DMS 273 treated with DMSO at 0.1 percent for 48 hours (cell line): Measurements from ENCODE around the gene TSTD1.
A peak's percentile ranks its signal among the peaks of the same experiment; 100 is the strongest.
"Not testable (repeated sequence)": the region's sequence is repeated elsewhere in the genome, so short reads cannot be mapped to it uniquely, and the experiment has no call there.

Experiments
- DNase-seq: peaks from one replicate; lab custom pipeline; 2025; lab: John Stamatoyannopoulos, UW

The TSTD1 gene

DNA sequence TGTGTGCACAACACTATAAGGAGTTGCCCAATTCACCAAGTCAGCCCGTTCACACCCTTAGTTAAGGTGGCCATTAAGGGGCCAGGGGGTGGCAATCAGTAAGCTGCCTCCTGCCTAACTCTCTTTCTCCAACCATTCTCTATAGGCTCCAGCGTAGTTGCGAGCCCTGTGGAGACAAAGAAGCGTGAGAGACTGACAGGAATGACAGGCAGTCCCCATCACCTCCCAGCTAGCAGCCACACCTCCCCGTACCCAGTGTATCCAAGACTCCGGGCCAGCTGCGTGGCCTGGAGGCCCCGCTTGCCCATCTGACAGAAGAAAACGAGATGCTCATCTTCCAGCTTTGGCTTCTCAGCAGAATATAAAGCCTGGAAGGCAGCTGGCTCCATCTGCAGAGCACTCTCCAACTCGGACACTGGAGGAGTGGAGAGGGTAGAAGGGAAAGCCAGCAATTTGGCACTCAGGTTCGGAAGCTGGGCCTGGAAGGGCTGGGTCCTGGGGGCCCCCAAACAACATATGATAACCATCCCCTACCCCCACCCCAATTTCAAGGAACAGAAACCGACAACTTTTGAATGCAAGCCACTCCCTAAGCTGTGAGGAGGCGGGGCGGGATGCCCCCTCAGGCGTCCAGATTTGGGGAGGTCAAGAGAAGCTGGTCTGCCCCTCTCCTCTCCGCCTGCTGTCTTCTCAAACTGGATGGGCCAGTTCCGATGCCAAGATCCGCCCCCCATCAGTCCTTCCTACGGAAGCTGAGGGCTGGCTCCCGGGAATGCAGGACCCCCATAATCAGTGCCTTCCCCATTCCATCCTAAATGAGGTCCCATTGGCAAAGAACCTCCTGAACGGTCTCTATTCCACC, 872 bp downstream of the TSTD1 start:
- DNase-seq, result no peak

DNA sequence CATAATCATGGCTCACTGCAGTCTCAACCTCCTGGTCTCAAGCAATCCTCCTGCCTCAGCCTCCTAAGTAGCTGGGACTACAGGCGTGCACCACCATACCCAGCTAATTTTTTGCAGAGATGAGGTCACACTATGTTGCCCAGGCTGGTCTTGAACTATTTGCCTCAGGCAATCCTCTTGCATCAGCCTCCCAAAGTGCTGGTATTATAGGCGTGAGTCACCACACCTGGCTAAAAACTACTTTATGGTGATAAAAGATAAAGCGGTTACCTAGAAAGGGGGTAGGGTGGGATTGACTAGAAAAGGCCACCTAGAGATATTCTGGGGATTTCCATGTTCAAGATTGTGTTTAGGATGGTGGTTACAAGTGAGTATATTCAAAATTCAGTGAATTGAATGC, 5.0 kb downstream of the TSTD1 start:
- DNase-seq, result no peak

DNA sequence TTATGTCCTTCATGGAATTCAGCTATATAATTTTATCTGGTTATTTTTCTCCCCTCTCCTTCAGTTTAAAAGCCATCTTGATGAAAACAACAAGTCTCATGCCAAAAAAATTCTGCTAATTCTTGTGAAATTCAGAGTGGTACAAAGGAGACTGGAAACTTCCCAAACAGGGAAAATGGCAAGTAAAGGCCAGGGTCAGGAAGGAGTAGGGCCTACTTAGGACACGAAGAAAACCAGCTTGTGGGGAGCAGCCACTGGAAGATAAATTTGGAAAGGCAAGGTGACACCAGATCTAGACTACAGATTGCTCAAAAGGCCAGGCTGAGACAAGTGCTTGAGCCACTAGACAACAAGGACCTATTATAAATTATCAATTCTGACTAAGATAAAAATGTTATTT, 6.4 kb downstream of the TSTD1 start:
- DNase-seq, result no peak

DNA sequence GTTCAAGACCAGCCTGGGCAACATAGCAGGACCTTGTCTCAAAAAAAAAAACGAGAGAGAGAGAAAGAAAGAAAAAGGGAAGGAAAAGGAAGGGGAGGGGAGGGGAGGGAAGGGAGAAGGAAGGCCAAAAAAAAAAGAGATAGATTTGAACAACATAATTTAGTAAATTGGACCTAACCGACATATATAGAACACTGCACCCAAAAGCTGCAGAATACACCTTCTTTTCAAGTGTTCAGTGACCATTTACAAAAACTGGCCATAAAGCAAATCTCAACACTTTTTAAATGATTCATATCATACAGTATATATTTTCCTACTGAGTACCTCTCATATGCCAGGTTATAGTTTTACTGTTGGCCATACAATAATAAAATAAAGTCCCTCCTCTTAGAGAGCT, 6.9 kb downstream of the TSTD1 start:
- no peak for DNase-seq

GRCh38 chr1:161029466-161029865, 9.3 kb downstream of the TSTD1 start:
- DNase-seq, result not testable (repeated sequence)

DNA sequence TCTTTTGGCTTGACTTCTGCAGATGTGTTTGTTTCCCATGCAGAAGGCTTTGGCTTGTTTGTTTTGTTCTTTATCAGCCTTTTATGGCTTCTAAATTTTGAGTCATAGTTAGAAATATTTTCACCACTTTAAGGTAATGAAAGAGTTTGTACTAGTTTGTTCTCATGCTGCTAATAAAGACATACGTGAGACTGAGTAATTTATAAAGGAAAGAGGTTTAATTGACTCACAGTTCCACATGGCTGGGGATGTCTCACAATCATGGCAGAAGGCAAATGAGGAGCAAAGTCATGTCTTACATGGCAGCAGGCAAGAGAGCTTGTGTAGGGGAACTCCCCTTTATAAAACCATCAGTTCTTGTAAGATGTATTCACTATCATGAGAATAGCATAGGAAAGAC, 11.8 kb downstream of the TSTD1 start:
- not testable (repeated sequence) for DNase-seq

DNA sequence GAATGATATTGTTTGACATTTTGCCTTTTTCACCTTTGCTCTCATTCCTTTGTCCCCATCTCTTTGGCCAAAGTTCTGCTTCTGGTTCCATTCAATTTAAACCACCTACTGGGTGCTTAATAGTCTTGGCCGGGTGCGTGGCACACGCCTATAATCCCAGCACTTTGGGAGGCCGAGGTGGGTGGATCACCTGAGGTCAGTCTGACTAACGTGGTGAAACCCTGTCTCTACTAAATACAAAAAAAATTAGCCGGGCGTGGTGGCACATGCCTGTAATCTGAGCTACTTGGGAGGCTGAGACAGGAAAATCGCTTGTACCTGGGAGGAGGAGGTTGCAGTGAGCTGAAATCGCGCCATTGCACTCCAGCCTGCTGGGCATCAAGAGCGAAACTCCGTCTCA, 16.3 kb downstream of the TSTD1 start:
- not testable (repeated sequence) for DNase-seq

DNA sequence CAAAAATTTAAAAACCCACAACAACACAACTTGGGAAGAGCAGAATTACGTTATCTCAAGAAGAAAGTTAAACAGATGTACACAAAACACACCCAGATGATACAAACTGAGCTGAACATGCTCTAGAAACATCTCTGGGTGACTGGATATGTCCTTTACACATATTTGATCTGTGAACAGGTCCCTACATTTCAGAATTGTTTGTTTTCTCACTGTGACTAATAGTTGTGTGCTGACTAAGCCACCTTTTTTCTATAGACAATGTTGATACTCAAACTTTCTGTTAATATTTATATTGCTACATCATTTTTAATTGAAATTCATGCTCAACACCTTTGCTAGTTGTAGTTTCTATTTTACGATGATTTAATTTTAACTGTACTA, 16.8 kb downstream of the TSTD1 start:
- no peak for DNase-seq

DNA sequence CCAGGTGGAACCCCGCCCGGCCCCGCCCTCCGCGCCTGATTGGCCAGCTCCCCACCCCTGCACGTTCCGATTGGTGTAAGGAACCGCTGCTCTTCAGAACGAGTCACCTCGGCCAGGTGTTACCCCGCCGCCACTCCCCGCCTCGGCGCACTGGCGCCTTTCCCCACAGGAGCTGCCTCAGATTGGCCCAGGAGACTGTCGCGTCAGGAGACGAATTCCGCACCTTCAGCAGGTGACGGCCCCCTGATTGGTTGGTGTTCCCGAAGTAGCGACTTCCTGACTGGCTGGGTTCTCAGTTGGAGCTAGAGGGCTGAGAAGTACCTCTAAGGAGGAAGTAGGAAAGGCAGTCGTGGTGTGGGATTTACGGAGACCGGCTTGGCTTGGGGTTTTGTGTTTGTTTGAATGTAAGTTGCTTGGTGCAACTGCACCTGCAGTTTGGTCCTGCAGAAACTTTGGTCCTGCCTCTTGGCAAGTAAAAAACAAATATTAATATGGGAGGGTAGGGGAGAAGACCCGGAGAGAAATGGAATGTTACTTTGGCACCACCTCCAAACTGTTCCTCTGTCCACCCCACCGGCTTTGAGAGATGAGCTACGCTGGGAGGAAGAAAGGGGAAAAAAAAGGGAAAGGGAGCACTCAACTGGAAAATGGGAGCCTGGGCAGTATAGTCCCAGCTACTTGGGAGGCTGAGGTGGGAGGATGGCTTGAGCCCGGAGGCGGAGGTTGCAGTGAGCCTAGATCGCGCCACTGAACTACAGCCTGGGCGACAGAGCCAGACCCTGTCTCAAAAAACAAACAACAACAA, 17.4 kb downstream of the TSTD1 start:
- peak; percentile 67 for DNase-seq

DNA sequence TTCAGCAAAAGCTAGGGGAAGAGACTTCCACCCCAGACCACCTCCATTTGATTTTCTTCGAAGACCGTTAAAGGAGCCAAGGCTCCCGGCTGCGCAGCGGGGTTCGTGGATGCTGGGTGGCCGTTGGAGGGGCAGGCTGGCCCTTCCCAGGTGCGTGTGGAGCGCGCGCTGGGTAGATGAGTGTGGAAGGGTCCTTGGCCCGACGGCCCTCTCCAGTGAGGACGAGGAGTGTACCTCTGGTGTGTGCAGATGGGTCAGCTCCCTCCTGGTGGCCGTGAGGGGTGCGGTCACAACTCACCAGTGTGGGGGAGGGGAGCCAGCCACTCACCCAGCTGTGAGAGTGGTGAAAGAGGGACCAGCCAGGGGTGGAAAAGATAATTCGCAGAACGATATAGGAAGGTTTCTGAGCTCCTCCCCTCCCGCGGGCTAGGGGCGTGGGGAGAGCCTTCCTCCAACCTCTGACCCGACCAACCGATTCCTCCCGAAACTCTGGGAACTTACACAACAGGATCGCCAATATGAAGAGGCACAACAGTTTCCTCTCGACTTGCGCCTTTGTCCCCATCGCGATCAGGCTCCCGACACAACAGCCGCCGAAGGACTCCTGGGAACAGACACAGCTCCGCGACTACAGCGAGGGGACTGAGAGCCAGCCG, 18.1 kb downstream of the TSTD1 start, which contains the start of gene F11R:
F11R (minus strand) TSS at position 644 of the 656 bp plus-strand sequence; CDS start at position 565, 79 bp downstream.
- DNase-seq, result no peak

DNA sequence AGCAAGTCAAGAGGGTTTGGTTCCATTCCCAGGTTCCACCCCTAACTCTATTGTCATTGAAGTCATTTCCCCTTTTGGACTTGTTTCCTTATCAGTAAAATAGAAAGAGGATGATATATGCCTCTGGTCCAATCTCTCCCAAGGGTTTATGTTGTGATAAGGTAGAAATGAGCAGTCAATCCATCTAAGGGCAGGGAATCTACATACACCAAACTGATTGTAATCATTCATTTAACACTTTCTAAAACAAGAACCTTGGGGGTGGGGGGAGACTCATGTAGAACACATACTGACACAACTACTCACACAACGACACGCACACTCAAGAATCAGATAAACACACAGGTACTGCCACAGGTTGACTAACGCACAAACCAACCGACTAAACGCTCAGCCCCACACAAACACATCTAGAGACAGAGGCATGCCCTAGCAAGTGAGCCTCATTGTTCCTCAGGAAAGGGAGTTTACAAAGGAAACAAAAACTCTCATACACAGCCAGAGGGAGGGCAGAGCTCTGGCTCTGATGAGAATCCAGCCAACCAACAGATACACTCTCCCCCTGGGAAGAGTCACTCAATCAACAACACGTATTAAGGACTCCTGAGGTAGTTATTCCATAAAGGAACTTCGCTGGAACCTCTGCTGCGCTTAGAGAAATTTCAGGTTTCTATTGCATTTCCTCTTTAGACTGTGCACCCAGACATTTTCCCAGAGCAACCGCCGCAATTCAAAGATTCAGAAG, 18.8 kb downstream of the TSTD1 start:
- DNase-seq, result no peak

GRCh38 chr1:161019111-161019660, 19.6 kb downstream of the TSTD1 start:
- DNase-seq, result not testable (repeated sequence)

- no peak for DNase-seq
Measured at GRCh38 chr1:161018631-161018930, 20.2 kb downstream of the TSTD1 start.

DNA sequence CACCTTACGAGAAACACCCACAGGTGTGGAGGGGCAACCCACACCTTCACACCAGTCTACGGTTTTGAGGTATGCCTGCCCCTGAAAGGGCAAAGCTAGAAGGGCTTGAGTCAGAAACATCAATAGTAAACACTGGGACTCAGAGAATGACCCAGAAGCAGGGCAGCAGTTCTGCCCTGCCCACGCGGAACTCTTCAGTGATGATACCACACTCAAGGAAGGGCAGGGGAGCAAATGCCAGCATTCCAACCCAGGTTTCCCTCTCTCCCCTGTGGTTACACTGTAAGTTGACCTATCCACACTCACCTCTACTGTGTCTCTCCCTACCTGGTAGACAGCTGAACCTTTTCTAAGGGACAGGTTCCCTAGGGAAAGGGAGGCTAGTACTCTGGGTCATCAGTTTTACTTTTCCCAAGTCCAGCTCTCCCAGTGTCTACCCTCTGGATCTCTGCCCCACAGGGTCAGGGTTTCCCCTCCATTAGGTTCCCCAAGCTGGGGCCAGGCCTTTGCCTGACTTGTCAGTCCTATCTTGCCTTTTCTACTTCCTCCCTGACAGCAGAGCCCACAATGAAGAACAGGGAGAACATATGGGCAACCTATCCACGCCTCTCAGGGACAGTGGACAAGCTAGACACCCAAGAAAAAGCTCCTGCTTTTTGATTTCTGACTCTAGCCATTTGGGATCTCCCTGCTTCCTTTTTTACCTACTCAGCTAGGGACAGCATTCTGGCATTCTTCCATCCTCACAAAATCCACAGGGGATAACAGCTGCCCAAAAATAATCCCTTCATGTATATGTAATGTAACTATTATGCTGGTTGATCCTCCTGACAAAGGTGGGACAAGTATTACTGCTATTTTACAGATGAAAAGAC, 20.8 kb downstream of the TSTD1 start:
- DNase-seq, result no peak

GRCh38 chr1:161017181-161017580, 21.6 kb downstream of the TSTD1 start:
- not testable (repeated sequence) for DNase-seq

DNA sequence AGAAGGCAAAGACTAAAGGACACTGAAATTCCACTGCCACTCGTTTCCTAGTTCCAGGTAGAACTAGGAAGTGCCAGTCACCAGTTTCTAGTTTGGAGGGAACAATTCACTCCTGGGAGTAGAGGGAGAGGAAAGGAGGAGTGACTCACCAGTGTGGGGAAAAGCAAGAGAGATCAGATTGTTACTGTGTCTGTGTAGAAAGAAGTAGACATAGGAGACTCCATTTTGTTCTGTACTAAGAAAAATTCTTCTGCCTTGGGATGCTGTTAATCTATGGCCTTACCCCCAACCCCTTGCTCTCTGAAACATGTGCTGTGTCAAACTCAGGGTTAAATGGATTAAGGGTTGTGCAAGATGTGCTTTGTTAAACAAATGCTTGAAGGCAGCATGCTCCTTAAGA, 22.1 kb downstream of the TSTD1 start:
- DNase-seq, result not testable (repeated sequence)

DNA sequence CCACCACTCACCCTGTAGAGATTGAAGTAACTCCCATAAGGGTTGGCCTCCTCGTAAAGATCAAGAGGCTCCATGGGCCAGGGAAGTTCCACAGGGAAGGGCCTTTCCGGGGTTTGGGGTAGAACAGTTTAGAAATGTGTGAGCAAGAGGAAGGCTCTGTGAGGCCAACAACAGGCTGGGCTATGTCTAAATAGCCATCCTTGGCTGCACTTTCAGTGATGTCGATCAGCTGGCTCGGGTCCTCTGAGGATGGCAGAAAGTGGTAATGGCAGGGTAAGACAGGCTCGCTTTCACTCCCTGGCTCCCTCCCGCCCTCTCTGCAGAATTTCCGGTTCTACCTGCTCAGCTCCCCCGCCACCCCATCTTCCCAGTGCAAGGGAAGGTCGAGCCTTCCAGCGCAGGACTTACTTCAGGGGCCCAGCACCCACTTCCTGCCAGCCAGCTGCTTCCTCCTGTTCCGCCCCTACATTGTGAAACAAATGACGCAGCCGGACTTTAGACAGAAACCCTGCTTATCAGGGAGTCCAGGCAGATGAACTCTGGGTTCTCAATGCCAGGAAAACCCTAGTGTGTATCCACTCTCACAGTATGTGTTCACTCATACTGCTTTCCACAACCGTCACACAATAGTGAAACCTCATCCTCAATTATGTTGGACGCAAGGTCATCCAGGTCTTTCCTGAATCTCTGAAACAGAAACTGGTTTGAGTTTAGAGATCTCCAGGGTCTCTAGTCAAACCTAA, 25.1 kb downstream of the TSTD1 start:
- DNase-seq, result no peak

GRCh38 chr1:161013131-161013487, 25.7 kb downstream of the TSTD1 start:
- no peak for DNase-seq

DNA sequence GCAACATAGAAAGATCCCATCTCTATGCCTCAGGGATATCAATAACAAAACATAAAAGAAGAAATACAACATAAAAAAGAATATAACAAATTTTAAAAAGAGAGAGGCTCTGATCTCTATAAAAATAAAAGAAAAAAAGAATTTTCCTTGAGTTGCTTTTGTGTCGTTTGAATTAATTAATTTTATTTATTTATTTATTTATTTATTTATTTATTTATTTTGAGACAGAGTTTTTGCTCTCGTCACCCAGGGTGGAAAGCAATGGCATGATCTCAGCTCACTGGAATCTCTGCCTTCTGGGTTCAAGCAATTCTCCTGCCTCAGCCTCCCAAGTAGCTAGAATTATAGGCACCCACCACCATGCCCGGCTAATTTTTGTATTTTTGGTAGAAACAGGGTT, 26.3 kb downstream of the TSTD1 start:
- DNase-seq, result no peak

DNA sequence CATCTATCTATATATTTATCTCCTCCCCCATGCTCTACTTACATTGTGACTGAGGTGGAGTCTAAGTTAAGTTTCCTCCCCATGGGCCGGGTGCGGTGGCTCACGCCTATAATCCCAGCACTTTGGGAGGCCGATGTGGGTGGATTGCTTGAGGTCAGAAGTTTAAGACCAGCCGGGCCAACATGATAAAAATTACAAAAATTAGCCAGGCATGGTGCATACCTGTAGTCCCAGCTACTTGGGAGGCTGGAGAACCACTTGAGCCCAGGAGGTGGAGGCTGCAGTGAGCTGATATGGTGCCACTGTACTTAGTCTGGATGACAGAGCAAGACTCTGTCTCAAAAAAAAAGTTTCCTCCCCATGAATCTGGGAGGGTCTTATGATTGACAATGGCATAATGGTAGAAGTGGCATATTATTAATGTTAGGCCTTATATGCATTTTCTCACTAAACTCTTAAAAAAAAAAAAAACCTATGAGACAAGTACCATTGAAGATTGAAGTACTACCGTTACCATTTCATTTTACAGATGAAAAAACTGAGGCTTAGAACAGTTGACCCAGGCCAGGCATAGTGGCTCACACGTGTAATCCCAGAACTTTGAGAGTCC, 29.1 kb downstream of the TSTD1 start:
- DNase-seq, result no peak
